Measurements from ENCODE around the gene IL17C. TPM values are rescaled to one million over a fixed set of nuclear protein-coding genes. Genes with fewer than 3 reads are reported as not detected.

The IL17C gene
- total and polyA plus RNA-seq, 8 donors, result 0.87 to 1.2 TPM; not detected in 6

DNA sequence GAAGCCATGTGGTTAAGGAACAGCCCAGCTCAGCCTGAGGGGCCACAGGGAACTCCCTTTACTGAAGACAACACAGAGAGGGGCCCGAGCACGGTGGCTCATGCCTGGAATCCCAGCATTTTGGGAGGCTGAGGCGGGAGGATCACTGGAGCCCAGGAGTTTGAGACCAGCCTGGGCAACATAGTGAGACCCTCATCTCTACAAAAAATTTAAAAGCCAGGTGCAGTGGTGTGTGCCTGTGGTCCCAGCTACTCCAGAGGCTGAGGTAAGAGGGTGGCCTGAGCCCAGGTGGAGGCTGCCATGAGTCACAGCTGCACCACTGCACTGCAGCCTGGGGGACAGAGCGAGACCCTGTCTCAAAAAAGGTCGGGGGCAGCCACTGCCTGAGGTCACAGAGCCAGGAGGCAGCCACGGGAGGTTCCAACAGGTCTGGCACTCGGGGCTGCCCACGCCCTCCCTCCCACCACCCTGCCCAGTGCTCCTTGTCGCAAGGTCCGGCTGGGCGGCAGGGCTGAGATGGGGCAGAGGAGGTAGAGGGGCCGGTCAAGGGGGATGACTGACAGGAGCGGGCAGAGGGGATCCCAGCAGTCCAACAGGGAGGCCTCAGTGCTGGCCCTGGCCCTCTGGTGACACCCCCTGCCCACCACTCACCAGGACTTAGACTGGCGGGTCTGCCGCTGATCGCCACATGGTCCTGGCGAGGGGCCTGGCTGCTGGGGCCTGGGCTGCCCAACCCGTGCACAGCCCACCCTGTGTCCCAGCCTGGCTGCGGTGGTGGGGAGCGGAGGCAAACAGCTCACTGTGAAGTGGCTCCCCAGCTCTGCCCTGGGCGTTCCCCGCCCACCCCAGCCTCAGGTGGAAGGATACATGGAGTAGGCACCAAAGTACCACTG lies 9.1 kb downstream of the IL17C start:
- Histone ChIP-seq H3K4me3 (no peak overlapping the region), H3K36me3 (peaks cover 0 to 49% (median 36%) of the 10 kb centered on the region in 4 donors), H3K27me3 (no peaks in the 10 kb centered on the region), H3K9me3 (no peaks in the 10 kb centered on the region), H3K4me1 (peaks cover 27 to 44% (median 34%) of the 10 kb centered on the region in 4 donors), H3K27ac (no peak overlapping the region)
- intact Hi-C loops (cut with DNase I; ENCODE audit: low total_unique reads), result no loop called here
- DNase-seq, result no peak
- TF ChIP-seq POLR2A (IDR thresholded peaks at IDR 0.05) (no peak), EP300 (IDR thresholded peaks at IDR 0.05) (no peak), POLR2AphosphoS5 (IDR thresholded peaks at IDR 0.05) (no peak)
- TF ChIP-seq, protein P1, sequence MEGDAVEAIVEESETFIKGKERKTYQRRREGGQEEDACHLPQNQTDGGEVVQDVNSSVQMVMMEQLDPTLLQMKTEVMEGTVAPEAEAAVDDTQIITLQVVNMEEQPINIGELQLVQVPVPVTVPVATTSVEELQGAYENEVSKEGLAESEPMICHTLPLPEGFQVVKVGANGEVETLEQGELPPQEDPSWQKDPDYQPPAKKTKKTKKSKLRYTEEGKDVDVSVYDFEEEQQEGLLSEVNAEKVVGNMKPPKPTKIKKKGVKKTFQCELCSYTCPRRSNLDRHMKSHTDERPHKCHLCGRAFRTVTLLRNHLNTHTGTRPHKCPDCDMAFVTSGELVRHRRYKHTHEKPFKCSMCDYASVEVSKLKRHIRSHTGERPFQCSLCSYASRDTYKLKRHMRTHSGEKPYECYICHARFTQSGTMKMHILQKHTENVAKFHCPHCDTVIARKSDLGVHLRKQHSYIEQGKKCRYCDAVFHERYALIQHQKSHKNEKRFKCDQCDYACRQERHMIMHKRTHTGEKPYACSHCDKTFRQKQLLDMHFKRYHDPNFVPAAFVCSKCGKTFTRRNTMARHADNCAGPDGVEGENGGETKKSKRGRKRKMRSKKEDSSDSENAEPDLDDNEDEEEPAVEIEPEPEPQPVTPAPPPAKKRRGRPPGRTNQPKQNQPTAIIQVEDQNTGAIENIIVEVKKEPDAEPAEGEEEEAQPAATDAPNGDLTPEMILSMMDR (IDR thresholded peaks at IDR 0.05), result no peak
- whole genome bisulfite sequencing, 5 donors, result 89 to 92% (median 90%) methylated on average over 19 to 22 of the region's 22 CpGs

DNA sequence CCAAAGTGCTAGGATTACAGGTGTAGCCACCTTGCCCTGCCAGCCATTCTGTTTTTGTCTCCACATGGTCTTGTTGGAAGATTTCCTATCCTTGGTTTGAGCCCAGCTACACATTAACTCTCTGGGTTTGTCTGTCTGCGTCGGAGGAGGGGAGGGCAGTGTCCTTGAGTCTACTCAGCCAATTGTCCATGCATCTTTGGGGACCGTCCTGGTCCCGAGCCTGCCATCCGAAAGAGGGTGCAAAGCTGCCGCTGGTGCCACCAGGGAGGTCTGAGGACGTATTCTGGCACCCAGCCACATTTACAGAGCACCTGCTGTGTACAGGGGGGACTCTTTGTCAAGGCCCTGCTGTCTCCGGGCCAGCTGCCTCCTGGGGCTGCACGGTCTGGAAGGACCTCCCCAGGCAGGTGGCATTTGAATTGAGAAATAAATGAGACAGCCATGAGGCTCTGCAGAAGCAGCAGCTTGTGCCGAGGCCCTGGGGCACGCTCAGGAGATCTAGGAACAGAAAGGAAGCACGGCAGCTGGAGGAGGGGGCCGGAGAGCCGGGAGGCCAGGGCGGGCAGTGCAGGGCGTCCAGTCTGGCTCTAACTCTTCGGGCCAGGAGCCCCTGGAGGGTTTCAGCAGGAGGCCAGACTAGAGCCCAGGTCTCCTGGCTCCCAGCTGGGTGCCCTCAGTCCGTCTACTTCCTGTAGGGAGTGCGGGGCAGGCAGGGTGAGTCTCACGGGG lies 11.0 kb downstream of the IL17C start:
- no peak for DNase-seq
- Histone ChIP-seq H3K27me3 (no peaks in the 10 kb centered on the region), H3K4me1 (peaks cover 27 to 44% (median 34%) of the 10 kb centered on the region in 4 donors), H3K27ac (peak overlapping the region in 4 of 5 donors; percentile 80 to 91 (median 88)), H3K9me3 (no peaks in the 10 kb centered on the region), H3K36me3 (peaks cover 0 to 47% (median 34%) of the 10 kb centered on the region in 4 donors), H3K4me3 (peak overlapping the region; percentile 56 to 83 (median 74))
- WGBS, 5 donors, result 67 to 84% (median 77%) methylated on average over 13 to 20 of the region's 20 CpGs
- intact Hi-C loops (cut with DNase I; ENCODE audit: low total_unique reads), result no loop called here
- TF ChIP-seq EP300 (IDR thresholded peaks at IDR 0.05), result no peak
- TF ChIP-seq, protein P1 (IDR thresholded peaks at IDR 0.05), result no peak
- no peak for TF ChIP-seq POLR2AphosphoS5 (IDR thresholded peaks at IDR 0.05)
- no peak for TF ChIP-seq POLR2A (IDR thresholded peaks at IDR 0.05)

DNA sequence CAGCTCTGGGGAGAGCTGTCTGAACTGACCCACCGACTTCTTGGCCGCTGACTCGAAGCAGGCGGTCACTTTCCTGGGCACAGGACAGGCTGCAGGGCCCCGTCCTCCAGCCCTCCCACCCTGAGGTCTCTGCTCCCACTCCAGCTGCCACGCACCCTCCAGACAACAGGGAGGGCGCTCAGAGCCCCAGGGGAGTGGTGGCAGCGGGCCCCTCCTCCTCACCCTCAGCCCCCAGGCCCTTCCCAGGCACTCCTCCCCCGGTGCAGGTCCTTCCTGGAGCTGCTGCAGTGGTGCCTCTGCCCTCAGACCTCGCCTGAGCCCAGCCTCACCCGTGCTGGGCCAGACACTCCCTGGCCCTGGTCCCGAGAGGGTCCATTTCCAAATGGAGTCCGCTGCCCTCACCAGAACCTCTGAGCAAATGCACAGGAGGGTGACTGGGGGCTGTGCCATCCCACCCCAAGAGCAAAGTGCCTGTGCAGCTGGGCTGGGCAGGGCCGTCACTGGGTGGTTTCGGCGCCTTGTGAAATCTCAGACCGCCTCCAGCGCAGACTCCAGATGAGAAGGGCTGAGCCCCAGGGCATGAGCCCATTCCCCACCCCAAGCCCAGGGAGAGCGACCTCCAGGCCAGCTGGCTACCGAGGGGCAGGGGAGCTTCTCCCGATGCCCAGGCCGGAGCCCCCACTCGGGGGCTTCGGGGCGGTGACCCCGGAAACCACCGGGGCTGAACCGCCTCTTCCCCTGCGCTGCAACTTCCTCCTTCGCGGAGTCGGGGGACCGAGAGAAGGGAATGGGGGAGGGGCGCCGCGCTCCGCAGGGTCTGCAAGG lies 11.8 kb downstream of the IL17C start:
- peak overlapping the region; percentile 56 to 83 (median 74) for H3K4me3 ChIP-seq
- H3K27ac ChIP-seq, result peak overlapping the region; percentile 28 to 91 (median 86)
- H3K36me3 ChIP-seq, result peaks cover 5 to 51% (median 39%) of the 10 kb centered on the region in 4 donors
- H3K9me3 ChIP-seq, result no peaks in the 10 kb centered on the region
- intact Hi-C loops (cut with DNase I; ENCODE audit: low total_unique reads), result no loop called here
- DNase-seq, result peak; percentile 48 to 71
- TF ChIP-seq EP300 (IDR thresholded peaks at IDR 0.05), result no peak
- TF ChIP-seq, protein P1 (IDR thresholded peaks at IDR 0.05), result no peak
- no peak for TF ChIP-seq POLR2A (IDR thresholded peaks at IDR 0.05)
- TF ChIP-seq POLR2AphosphoS5 (IDR thresholded peaks at IDR 0.05), result no peak
- H3K4me1 ChIP-seq, result peaks cover 27 to 44% (median 34%) of the 10 kb centered on the region in 4 donors
- no peaks in the 10 kb centered on the region for H3K27me3 ChIP-seq
- 11 to 32% (median 17%) methylated on average over 11 to 37 of the region's 37 CpGs for WGBS, 5 donors
